OCI-LY1 (cell line): ENCODE results near the gene NEDD4L.

Experiments used
- CTCF ChIP-seq: fragments of 200-600 bp; sonication (generic), shearing (Covaris generic); IDR thresholded peaks from 2 replicates; pipeline ENCODE4 v1.5.1; 2017; ENCODE audit warnings: mild to moderate bottlenecking, antibody characterized with exemption, low read length, moderate library complexity, mixed read lengths
- EZH2 ChIP-seq: fragments of 200-600 bp; sonication (generic), shearing (Covaris generic); IDR thresholded peaks from 2 replicates; pipeline ENCODE4 v1.8.0; 2017; ENCODE audit warnings: borderline replicate concordance, mixed run types, mild to moderate bottlenecking, antibody characterized with exemption, low read length, moderate library complexity, mixed read lengths

- no peak for TF ChIP-seq CTCF
- TF ChIP-seq EZH2: no peak
Measured at GRCh38 chr18:58350526-58350925, 306.5 kb downstream of the NEDD4L start.
